Sciatic nerve (tissue), 2 donors: ENCODE measurements around the gene AGR2. TPM values are rescaled to one million over a fixed set of nuclear protein-coding genes. Genes with fewer than 3 reads are reported as not detected.

Experiments
- ATAC-seq: fragments of 200-7000 bp; cut with Tn5 transposase; one replicate; pipeline ENCODE4 v1.9.1; 2020; ENCODE audit warnings: mild to moderate bottlenecking, moderate library complexity
- DNase-seq: peaks from one replicate; pipeline ENCODE4 v3.0.0-alpha.2; 2020; ENCODE audit warnings: low spot score
- intact Hi-C: fragments of 100-400 bp; cut with DNase I; formaldehyde crosslinking; loops from one replicate; pipeline ENCODE4 v1.14.2; 2022
- total RNA-seq: library from RNA; stranded (reverse); fragmentation: NEBNext Ultra II Directional; extraction: Animal tissue kit (Norgen Biotek cat#: 25700); gene quantifications from one replicate; pipeline ENCODE4 v1.2.1, GENCODE V29; 2021
- donor health status: DM: no; HTN: no; CAD: no.
- donor health status: DM: no; HTN: no; CAD: no.

The AGR2 gene
- total RNA-seq, 1 donor from 2014 or later = 0.40 TPM

GRCh38 chr7:16816824-16817223, 12.0 kb upstream of the AGR2 start:
- DNase-seq (no peak), ATAC-seq (peak; percentile 86)
- intact Hi-C loops = no loop called here

GRCh38 chr7:16815001-16815400, 10.2 kb upstream of the AGR2 start:
- intact Hi-C loops = no loop called here
- no peak for ATAC-seq
- no peak for DNase-seq

DNA sequence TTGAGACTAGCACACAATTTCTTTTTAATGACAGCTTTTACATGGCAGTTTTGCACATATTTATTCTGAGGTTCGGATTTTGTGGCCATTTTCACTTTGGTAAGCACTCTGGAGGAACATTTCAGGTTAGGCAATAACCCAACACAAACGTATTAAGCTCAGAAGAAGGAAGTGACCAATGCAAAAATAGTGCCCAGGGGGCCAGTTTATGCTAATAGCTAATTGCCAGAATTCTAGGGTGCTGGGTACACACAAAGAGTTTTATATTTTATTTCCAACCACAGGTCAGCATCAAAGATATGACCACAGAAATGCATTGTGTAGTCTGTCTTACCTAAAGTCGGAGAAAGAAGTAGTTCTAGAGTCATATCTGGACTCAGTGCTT, 8.4 kb upstream of the AGR2 start:
- intact Hi-C loops = no loop called here
- DNase-seq = no peak
- ATAC-seq = peak; percentile 65

GRCh38 chr7:16812542-16813231, 7.9 kb upstream of the AGR2 start:
- intact Hi-C loops = no loop called here
- ATAC-seq (no peak), DNase-seq (no peak)

DNA sequence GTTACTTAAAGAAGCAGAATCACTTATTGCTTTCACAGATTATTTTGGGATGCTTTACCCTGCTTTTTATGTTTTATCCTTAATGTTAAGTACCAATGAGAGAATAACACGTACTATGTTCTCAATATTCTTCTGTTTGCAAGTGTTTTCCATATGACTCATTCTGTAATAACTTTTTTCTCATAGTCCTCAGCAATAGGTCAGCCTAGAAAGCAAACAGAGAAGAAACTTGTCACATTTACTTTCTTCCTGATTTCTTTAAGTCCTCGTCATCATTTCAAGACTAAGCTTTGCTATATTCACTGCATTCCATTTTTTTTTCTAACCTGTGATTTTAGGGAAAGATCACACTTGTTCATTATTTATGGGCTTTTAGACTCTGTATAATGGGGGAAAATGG, 6.8 kb upstream of the AGR2 start:
- ATAC-seq = no peak
- intact Hi-C loops = no loop called here
- no peak for DNase-seq

- DNase-seq (no peak), ATAC-seq (no peak)
- intact Hi-C loops = no loop called here
Observed at GRCh38 chr7:16810573-16810972, 5.8 kb upstream of the AGR2 start.

- intact Hi-C loops = no loop called here
- DNase-seq = no peak
- no peak for ATAC-seq
Observed at GRCh38 chr7:16810112-16810511, 5.3 kb upstream of the AGR2 start.

DNA sequence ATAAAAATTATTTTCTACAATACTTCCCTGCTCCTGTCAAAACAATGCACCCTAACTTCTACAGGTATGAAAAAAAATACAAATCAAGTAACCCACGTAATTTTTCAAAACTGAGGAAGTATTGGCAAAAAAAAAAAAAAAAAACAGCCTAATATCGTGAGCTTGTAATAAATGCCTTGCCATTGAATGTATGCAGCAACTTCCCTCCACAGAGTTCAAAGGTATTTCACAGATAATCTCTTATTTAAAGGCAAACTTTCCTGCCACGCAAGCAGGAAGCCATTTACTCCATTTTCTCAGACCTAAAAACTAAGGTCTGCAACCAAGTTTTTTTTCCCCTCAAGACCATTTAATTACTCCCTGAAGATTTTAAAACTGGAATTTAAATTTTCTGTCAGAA, 642 bp upstream of the AGR2 start:
- no peak for DNase-seq
- intact Hi-C loops = loop anchor here (10.0 kb wide), 1 partner anchor 109 kb away; no protein-coding TSS in a partner anchor
- no peak for ATAC-seq

DNA sequence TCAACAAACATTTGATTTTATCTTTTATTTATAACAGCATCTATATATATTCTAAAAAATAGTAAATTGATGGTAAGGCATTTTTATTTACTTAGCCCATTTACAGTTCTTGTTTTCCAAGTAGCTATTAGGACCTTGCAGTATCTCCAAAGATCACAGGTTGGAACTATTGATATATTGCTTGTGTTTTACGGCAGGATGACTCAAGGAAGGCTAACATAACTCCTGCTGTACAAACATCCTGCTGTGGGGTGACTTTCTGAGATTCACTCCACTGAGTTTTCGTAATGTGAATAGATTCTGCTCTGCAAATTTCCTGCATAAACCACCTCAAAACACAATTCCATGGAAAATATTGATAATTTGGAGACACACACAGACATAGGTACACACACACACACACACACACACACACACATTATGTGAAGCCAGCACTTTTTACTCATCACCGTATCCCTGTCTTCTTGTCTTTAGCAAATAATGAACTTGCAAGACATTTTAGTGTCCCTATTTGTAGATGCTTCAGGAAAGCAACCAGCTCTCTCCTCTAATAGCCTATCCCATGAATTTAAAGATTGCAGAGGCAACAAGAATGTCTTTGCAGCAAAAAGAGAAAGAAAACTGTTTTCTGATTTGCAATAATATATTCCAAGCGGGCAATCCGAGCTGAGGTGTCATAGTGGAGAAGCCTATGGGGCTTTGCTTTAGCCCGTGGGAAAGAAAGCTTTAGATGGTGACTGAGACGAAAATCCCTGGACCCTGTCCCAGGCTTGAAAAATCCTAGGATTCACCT, 722 bp downstream of the AGR2 start:
- intact Hi-C loops = loop anchor here (10.0 kb wide), 1 partner anchor 111 kb away; no protein-coding TSS in a partner anchor
- ATAC-seq (no peak), DNase-seq (no peak)

DNA sequence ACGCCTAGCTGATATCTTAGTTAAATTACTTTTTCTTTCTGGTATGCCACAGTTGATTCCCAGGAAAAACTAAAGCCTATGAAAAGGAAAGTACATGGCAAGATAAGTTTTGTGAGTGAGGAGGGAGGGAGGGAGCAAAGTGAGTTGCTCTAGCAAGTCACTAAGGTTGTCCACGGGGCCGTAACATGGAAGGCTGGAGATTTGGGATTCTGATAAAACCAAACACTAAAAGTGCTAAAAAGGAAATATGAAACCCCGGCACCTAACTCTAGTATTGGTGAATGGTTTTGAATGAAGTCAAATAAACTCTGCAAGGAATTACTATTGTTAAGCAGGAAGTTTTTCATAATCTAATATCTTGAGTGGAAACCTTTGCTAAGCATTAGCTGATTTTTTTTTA, 1.7 kb downstream of the AGR2 start:
- DNase-seq (no peak), ATAC-seq (no peak)
- intact Hi-C loops = loop anchor here (10.0 kb wide), 1 partner anchor 112 kb away; no protein-coding TSS in a partner anchor

- intact Hi-C loops = loop anchor here (10.0 kb wide), 1 partner anchor 113 kb away; no protein-coding TSS in a partner anchor
- no peak for ATAC-seq
- DNase-seq = no peak
Observed at GRCh38 chr7:16801579-16801978, 3.2 kb downstream of the AGR2 start.

DNA sequence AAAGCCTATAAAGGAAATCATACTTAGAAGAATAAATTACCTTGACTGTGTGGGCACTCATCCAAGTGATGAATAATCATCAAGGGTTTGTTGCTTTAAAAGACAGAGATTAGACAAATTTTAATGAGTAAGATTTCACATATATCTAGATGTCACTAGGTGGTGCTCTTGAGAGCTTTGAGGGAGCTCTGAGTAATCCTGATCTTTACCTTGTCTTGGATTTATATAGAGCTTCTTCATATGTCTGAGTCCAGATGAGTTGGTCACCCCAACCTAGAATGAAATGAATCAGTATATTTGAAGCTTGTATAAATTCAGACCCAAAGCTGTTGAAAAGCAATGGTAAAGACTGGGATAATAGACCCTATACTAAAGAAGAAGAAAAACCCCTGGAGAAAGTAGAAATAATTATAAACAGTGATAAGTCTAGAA, 3.7 kb downstream of the AGR2 start:
- no peak for DNase-seq
- intact Hi-C loops = loop anchor here (10.0 kb wide), 1 partner anchor 114 kb away; no protein-coding TSS in a partner anchor
- ATAC-seq = no peak

GRCh38 chr7:16795624-16796023, 9.2 kb downstream of the AGR2 start:
- no peak for DNase-seq
- no peak for ATAC-seq
- intact Hi-C loops = loop anchor here (5.0 kb wide), 1 partner anchor 1967 kb away; no protein-coding TSS in a partner anchor

DNA sequence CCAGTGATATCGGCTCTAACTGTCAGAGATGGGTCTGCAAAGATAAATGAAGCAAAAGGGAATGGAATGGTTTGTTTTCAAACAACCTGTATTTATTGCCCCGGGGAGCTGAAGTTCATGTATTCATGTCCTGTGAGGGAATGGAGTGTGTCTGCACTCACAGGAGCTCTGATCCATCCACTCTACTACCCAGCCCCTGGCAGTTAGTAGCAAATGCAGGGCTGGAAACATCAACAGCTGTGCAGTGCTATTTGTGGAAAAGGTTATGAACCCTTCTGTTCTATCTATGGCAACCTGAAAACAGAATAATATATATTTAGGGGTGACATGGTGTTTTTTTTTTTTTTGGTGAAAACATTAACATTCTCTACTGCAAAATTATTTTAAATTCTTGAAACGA, 9.8 kb downstream of the AGR2 start:
- intact Hi-C loops = loop anchor here (5.0 kb wide), 1 partner anchor 1967 kb away; no protein-coding TSS in a partner anchor
- ATAC-seq (no peak), DNase-seq (no peak)

DNA sequence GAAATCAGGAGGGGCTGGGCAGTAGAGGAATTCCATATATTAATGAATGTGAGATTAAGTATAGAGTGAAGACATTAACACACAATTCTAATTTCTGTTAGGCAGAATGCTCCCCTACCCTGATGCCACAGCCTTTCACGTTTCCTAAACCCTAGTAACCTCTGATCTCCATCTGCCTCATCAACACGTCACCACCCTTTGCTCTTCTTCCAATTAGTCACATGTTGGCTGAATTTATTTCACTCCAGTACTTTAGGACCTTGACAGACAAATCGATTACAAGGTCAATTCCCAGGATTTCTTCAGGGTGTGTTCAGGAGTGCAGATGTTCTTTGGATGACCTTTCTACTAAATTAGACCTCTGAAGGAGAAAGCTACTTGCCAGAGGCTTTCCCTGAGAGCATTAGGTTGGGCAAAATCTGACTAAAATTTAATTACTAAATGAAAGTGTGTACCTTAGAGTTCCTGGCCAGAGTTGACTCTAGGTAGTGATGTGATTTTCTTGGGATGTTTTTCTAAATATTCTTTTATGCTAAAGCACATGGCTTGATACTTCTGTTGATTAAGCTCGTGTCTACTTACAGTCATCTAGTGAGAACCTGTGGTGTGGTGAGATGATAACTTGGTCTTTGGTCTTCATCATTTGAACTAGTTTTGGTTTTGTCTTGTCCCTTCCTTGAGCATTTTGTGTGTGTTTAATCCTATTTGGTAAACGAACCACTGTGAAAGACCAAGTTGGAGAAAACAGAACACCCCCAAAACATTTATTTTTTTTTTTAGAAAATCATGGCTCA, 12.7 kb downstream of the AGR2 start:
- intact Hi-C loops = no loop called here
- DNase-seq (no peak), ATAC-seq (peak; percentile 80)

- DNase-seq (no peak), ATAC-seq (no peak)
- intact Hi-C loops = no loop called here
Observed at GRCh38 chr7:16791071-16791470, 13.7 kb downstream of the AGR2 start.

DNA sequence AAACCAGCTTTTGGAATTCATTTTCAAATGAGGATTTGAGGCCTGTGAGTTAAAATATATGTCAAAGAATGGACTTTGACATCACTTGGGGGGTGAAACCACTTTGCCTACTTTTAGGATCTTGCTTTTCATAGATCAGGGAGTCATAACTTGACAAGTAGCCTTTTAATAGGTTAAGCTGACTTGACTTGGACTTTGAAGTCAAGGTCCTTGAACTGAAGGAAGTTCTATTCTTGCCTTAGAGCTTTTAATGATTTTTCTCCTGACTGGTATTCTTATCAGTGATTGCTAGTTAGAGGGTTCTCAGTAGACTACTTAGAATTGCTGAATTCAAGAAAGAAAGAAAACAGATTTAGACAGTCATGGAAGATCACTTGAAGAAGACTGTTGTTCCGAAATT, 17.7 kb downstream of the AGR2 start:
- intact Hi-C loops = no loop called here
- ATAC-seq (no peak), DNase-seq (no peak)

DNA sequence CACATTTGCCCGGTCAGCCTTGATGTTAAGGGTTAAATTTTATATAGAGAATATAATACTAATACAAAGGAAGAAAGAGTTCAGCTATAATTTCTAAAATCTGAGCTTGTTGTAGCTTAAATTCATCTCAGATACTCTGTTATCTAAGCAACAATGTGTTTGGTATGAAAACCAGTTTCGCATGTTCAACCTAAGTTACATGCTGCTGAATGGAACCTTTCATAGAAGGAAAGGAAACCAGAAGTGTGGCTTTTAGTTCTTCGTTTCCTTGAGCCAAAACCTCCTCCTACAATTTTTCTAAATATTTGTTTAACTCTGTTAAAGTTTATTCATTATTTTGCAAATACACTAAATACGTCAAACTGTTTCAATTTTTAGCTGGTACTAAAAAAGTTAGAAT, 18.5 kb downstream of the AGR2 start:
- intact Hi-C loops = no loop called here
- ATAC-seq (no peak), DNase-seq (no peak)

DNA sequence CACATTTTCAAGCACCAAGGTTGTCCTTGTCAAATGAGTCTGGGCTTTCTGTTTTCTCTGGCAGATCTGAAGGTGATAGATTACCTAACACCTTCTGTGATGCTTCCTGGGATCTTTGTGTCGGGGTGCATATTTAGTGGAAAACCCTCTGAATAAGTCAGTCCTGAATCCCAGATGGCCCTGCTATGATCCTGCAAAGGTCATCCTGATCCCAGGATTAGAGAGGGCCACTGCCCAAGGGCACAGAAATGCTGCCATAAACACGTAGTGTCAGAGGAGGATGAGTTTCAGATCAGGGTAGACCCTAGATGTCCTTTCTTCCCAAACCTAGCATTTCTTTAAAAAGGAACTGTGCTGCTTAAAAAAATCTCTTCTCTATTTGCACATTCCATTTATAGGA, 19.0 kb downstream of the AGR2 start:
- ATAC-seq (no peak), DNase-seq (no peak)
- intact Hi-C loops = no loop called here
